OCI-LY3 (cell line): ENCODE measurements around the gene KLC1.

ENCODE experiments used
- H2AFZ ChIP-seq: fragments of 200-600, 300-600 bp; shearing (Covaris generic); 2 replicates; pipeline ENCODE4 v1.6.0; 2014; ENCODE audit warnings: antibody characterized with exemption, low read depth, low read length
- H3K27ac ChIP-seq: fragments of 200-600, 300-600 bp; sonication (generic); 2 replicates; pipeline ENCODE4 v1.5.1; 2014; ENCODE audit warnings: mild to moderate bottlenecking, low read length, moderate library complexity, mixed read lengths
- H3K27me3 ChIP-seq: fragments of 200-600, 300-600 bp; sonication (generic); 2 replicates; pipeline ENCODE4 v1.6.1; 2014; ENCODE audit warnings: low read depth, low read length, mixed read lengths
- H3K36me3 ChIP-seq: fragments of 200-600, 300-600 bp; sonication (generic); replicated peaks from 2 replicates; pipeline ENCODE3; 2014; ENCODE audit warnings: low read depth, low read length, mixed read lengths
- H3K4me1 ChIP-seq: fragments of 300-600, 200-600 bp; sonication (generic); 2 replicates; pipeline ENCODE4 v1.6.1; 2014; ENCODE audit warnings: low read length, mixed read lengths
- H3K4me2 ChIP-seq: fragments of 200-600, 300-600 bp; sonication (generic); 2 replicates; pipeline ENCODE4 v1.6.1; 2014; ENCODE audit warnings: low read length, mixed read lengths
- H3K4me3 ChIP-seq: fragments of 300-600, 200-600 bp; sonication (generic); 2 replicates; pipeline ENCODE4 v1.5.1; 2014; ENCODE audit warnings: antibody characterized with exemption, mild to moderate bottlenecking, low read length, moderate library complexity
- H3K79me2 ChIP-seq: fragments of 300-600, 200-600 bp; shearing (Covaris generic); 2 replicates; pipeline ENCODE4 v1.6.1; 2014; ENCODE audit warnings: mild to moderate bottlenecking, low read length, mixed read lengths
- H3K9ac ChIP-seq: fragments of 300-600, 200-600 bp; shearing (Covaris generic); 2 replicates; pipeline ENCODE4 v1.6.0; 2014; ENCODE audit warnings: mild to moderate bottlenecking, low read length, moderate library complexity
- H3K9me3 ChIP-seq: fragments of 200-600, 300-600 bp; shearing (Covaris generic); 2 replicates; pipeline ENCODE4 v1.6.1; 2014; ENCODE audit warnings: low read length, mixed read lengths; ENCODE audit not compliant: insufficient read depth
- H4K20me1 ChIP-seq: fragments of 200-600, 300-600 bp; sonication (generic); 2 replicates; pipeline ENCODE4 v1.6.1; 2016; ENCODE audit warnings: low read length, mixed read lengths; ENCODE audit not compliant: insufficient read depth
- EZH2phosphoT487 ChIP-seq: fragments of 200-600 bp; shearing (Covaris generic); IDR thresholded peaks from 2 replicates; pipeline ENCODE4 v1.6.1; 2018; ENCODE audit warnings: antibody characterized with exemption, mixed run types, low read depth
- TF ChIP-seq, protein P1 (sequence below): fragments of 200-600, 300-600 bp; sonication (generic); IDR thresholded peaks from 2 replicates; pipeline ENCODE4 v1.5.1; 2014; ENCODE audit warnings: antibody characterized with exemption, low read length, low read depth

Gene KLC1

GRCh38 chr14:103731481-103731880, 102.5 kb downstream of the KLC1 start:
- Histone ChIP-seq H3K9ac (no peak overlapping the region), H4K20me1 (no peaks in the 10 kb centered on the region), H3K27me3 (no peaks in the 10 kb centered on the region), H3K9me3 (no peaks in the 10 kb centered on the region), H3K4me1 (no peaks in the 10 kb centered on the region), H2AFZ (no peak overlapping the region), H3K27ac (no peak overlapping the region), H3K4me3 (no peak overlapping the region), H3K4me2 (no peak overlapping the region), H3K36me3 (peaks cover 3% of the 10 kb centered on the region), H3K79me2 (no peaks in the 10 kb centered on the region)
- TF ChIP-seq, protein P1, sequence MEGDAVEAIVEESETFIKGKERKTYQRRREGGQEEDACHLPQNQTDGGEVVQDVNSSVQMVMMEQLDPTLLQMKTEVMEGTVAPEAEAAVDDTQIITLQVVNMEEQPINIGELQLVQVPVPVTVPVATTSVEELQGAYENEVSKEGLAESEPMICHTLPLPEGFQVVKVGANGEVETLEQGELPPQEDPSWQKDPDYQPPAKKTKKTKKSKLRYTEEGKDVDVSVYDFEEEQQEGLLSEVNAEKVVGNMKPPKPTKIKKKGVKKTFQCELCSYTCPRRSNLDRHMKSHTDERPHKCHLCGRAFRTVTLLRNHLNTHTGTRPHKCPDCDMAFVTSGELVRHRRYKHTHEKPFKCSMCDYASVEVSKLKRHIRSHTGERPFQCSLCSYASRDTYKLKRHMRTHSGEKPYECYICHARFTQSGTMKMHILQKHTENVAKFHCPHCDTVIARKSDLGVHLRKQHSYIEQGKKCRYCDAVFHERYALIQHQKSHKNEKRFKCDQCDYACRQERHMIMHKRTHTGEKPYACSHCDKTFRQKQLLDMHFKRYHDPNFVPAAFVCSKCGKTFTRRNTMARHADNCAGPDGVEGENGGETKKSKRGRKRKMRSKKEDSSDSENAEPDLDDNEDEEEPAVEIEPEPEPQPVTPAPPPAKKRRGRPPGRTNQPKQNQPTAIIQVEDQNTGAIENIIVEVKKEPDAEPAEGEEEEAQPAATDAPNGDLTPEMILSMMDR, result no peak
- TF ChIP-seq EZH2phosphoT487, result no peak

DNA sequence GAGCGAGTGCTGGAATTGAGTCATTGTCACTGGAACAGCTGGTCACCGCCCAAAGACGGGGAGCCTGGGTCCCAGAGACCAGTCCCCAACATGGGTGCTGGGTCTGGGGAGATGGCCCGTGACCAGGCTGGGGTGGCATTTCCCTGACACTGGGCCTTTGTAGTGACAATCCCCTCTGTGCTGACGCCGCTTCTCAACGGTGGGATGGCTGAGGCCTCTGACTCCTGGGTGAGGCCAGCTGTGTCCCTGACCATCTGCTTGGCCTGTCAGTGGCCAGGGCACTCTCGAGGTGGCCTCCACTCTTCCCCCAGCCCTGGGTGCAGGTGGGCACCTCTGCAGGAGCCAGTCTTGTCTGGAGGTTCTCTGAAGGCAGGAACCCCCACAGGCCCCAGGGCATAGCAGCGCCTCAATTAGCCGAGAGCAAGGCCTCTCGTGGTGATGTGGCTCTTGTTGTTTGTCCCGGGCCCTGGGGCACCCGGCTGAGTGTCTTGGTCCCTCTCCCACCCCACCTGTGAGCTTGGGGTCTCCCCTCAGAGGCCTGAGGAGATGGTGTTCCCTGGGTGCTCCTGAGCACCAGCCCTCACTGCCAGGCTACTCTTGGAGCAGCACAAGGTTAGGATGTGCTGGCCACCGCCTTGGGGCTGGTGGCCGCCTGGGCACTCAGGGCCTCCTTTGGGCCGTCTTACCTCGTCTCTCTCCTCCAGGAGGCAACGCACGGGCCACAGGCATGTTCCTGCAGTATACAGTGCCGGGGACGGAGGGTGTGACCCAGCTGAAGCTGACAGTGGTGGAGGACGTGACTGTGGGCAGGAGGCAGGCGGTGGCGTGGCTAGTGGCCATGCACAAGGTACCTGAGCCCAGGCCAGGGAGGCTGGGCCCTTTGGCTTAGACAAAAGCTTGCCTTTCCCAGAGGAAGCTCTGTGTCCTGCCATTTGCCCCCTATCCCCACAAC, 103.2 kb downstream of the KLC1 start:
- no peak overlapping the region for H3K9ac ChIP-seq
- H3K9me3 ChIP-seq, result no peaks in the 10 kb centered on the region
- no peak overlapping the region for H3K27ac ChIP-seq
- no peak overlapping the region for H2AFZ ChIP-seq
- TF ChIP-seq, protein P1, result no peak
- TF ChIP-seq EZH2phosphoT487, result no peak
- H3K27me3 ChIP-seq, result no peaks in the 10 kb centered on the region
- no peak overlapping the region for H3K4me3 ChIP-seq
- no peaks in the 10 kb centered on the region for H3K4me1 ChIP-seq
- no peaks in the 10 kb centered on the region for H3K79me2 ChIP-seq
- no peak overlapping the region for H3K4me2 ChIP-seq
- no peaks in the 10 kb centered on the region for H4K20me1 ChIP-seq
- peaks cover 3% of the 10 kb centered on the region for H3K36me3 ChIP-seq

- Histone ChIP-seq H3K27me3 (no peaks in the 10 kb centered on the region), H3K27ac (no peak overlapping the region), H3K9me3 (no peaks in the 10 kb centered on the region), H3K36me3 (peaks cover 3% of the 10 kb centered on the region), H3K9ac (no peak overlapping the region), H3K4me1 (no peaks in the 10 kb centered on the region), H4K20me1 (no peaks in the 10 kb centered on the region), H3K4me3 (no peak overlapping the region), H3K79me2 (no peaks in the 10 kb centered on the region), H3K4me2 (no peak overlapping the region), H2AFZ (no peak overlapping the region)
- TF ChIP-seq EZH2phosphoT487, result no peak
- TF ChIP-seq, protein P1, result no peak
Observed at GRCh38 chr14:103732868-103733620, 104.0 kb downstream of the KLC1 start.

- no peaks in the 10 kb centered on the region for H4K20me1 ChIP-seq
- no peak for TF ChIP-seq EZH2phosphoT487
- TF ChIP-seq, protein P1, result no peak
- no peak overlapping the region for H3K4me2 ChIP-seq
- H3K27me3 ChIP-seq, result no peaks in the 10 kb centered on the region
- H3K9me3 ChIP-seq, result no peaks in the 10 kb centered on the region
- H3K4me3 ChIP-seq, result no peak overlapping the region
- no peak overlapping the region for H3K27ac ChIP-seq
- peaks cover 3% of the 10 kb centered on the region for H3K36me3 ChIP-seq
- no peak overlapping the region for H2AFZ ChIP-seq
- H3K9ac ChIP-seq, result no peak overlapping the region
- H3K4me1 ChIP-seq, result no peaks in the 10 kb centered on the region
- H3K79me2 ChIP-seq, result no peaks in the 10 kb centered on the region
Observed at GRCh38 chr14:103733651-103734050, 104.6 kb downstream of the KLC1 start.
